Neural cell (in vitro differentiated cells): Measurements from ENCODE around the gene TBC1D16. TPM values are rescaled to one million over a fixed set of nuclear protein-coding genes. Genes with fewer than 3 reads are reported as not detected.

ENCODE experiments used
- H2AFZ ChIP-seq: fragments of 200-600, 300-800 bp; sonication (generic), shearing (Covaris generic); 2 replicates; pipeline ENCODE4 v1.6.0; 2014; ENCODE audit warnings: low read depth, mild to moderate bottlenecking, antibody characterized with exemption, low read length, moderate library complexity
- H3F3A ChIP-seq: fragments of 200-600 bp; shearing (Covaris generic); 2 replicates; pipeline ENCODE4 v1.6.1; 2016; ENCODE audit warnings: mild to moderate bottlenecking, moderate library complexity, mixed read lengths, antibody characterized with exemption, low read length; ENCODE audit not compliant: insufficient read depth, poor library complexity, severe bottlenecking
- H3K27ac ChIP-seq: fragments of 200-600, 300-800 bp; sonication (generic), shearing (Covaris generic); 2 replicates; pipeline ENCODE4 v1.5.1; 2014; ENCODE audit warnings: mild to moderate bottlenecking, low read length, moderate library complexity
- H3K27me3 ChIP-seq: fragments of 300-800, 200-600 bp; sonication (generic), shearing (Covaris generic); 2 replicates; pipeline ENCODE4 v1.6.0; 2014; ENCODE audit warnings: mild to moderate bottlenecking, low read depth, low read length, moderate library complexity; ENCODE audit not compliant: insufficient read depth
- H3K36me3 ChIP-seq: fragments of 300-800, 200-600 bp; sonication (generic), shearing (Covaris generic); 2 replicates; pipeline ENCODE4 v1.5.1; 2014; ENCODE audit warnings: mild to moderate bottlenecking, antibody characterized with exemption, low read length, moderate library complexity; ENCODE audit not compliant: insufficient read depth
- H3K4me2 ChIP-seq: fragments of 300-800, 200-600 bp; sonication (generic), shearing (Covaris generic); 2 replicates; pipeline ENCODE4 v1.6.0; 2014; ENCODE audit warnings: mild to moderate bottlenecking, low read length
- H3K4me3 ChIP-seq: fragments of 300-800, 200-600 bp; sonication (generic), shearing (Covaris generic); 2 replicates; pipeline ENCODE4 v1.5.1; 2014; ENCODE audit warnings: mild to moderate bottlenecking, low read length, moderate library complexity
- H3K79me2 ChIP-seq: fragments of 200-600 bp; shearing (Covaris generic); replicated peaks from 2 replicates; pipeline ENCODE4 v1.6.0; 2014; ENCODE audit warnings: mild to moderate bottlenecking, low read length, moderate library complexity; ENCODE audit not compliant: insufficient read depth
- H3K9ac ChIP-seq: fragments of 300-800, 200-600 bp; sonication (generic), shearing (Covaris generic); 2 replicates; pipeline ENCODE4 v1.6.1; 2016; ENCODE audit warnings: mild to moderate bottlenecking, low read length, mixed read lengths
- H3K9me2 ChIP-seq: fragments of 200-600 bp; shearing (Covaris generic); 2 replicates; pipeline ENCODE4 v1.6.1; 2016; ENCODE audit warnings: mild to moderate bottlenecking, low read length, mixed read lengths; ENCODE audit not compliant: insufficient read depth
- H3K9me3 ChIP-seq: fragments of 200-600, 300-800 bp; sonication (generic), shearing (Covaris generic); 2 replicates; pipeline ENCODE4 v1.6.1; 2016; ENCODE audit warnings: mild to moderate bottlenecking, mixed run types, low read length, moderate library complexity, mixed read lengths
- H4K20me1 ChIP-seq: fragments of 200-600 bp; shearing (Covaris generic); 2 replicates; pipeline ENCODE4 v1.6.1; 2016; ENCODE audit warnings: mild to moderate bottlenecking, mixed run types; ENCODE audit not compliant: insufficient read depth
- EP300 ChIP-seq: fragments of 450-650 bp; conservative IDR thresholded peaks from 2 replicates; pipeline ENCODE4 v1.6.1; 2014; ENCODE audit warnings: antibody characterized with exemption, mild to moderate bottlenecking, moderate library complexity; ENCODE audit not compliant: poor library complexity, severe bottlenecking
- EZH2 ChIP-seq: fragments of 200-600, 300-800 bp; shearing (Covaris generic), sonication (generic); IDR thresholded peaks from 2 replicates; pipeline ENCODE4 v1.6.1; 2014; ENCODE audit warnings: antibody characterized with exemption, low read length, borderline replicate concordance, mild to moderate bottlenecking; ENCODE audit not compliant: insufficient read depth, poor library complexity, severe bottlenecking
- MXI1 ChIP-seq: fragments of 450-650 bp; conservative IDR thresholded peaks from 2 replicates; pipeline ENCODE4 v1.6.1; 2014; ENCODE audit warnings: antibody characterized with exemption, mild to moderate bottlenecking; ENCODE audit not compliant: poor library complexity, severe bottlenecking
- POLR2AphosphoS5 ChIP-seq: IDR thresholded peaks from 2 replicates; pipeline ENCODE4 v1.6.1; 2012
- RAD21 ChIP-seq: fragments of 450-650 bp; conservative IDR thresholded peaks from 2 replicates; pipeline ENCODE4 v1.6.1; 2014; ENCODE audit warnings: antibody characterized with exemption, mild to moderate bottlenecking, moderate library complexity
- SMC3 ChIP-seq: fragments of 450-650 bp; conservative IDR thresholded peaks from 2 replicates; pipeline ENCODE4 v1.6.1; 2014; ENCODE audit warnings: antibody characterized with exemption, mild to moderate bottlenecking, moderate library complexity; ENCODE audit not compliant: poor library complexity
- TAF1 ChIP-seq: IDR thresholded peaks from 2 replicates; pipeline ENCODE4 v1.6.1; 2012; ENCODE audit warnings: low read depth
- polyA plus RNA-seq: library from polyadenylated mRNA; depleted of rRNA; stranded (reverse); fragments of >200 nt; gene quantifications from 2 replicates; pipeline ENCODE4 v1.2.3, GENCODE V29; 2014
- TF ChIP-seq, protein P1 (sequence below): IDR thresholded peaks from 2 replicates; pipeline ENCODE4 v1.6.1; 2012; ENCODE audit warnings: borderline replicate concordance
- TF ChIP-seq, protein P2 (sequence below): fragments of 450-650 bp; IDR thresholded peaks from 2 replicates; pipeline ENCODE4 v1.5.1; 2014; ENCODE audit warnings: antibody characterized with exemption, mild to moderate bottlenecking, moderate library complexity; ENCODE audit not compliant: poor library complexity, severe bottlenecking

Gene TBC1D16
- polyA plus RNA-seq, 1 donor from 2014 or later, result 19.8 TPM

DNA sequence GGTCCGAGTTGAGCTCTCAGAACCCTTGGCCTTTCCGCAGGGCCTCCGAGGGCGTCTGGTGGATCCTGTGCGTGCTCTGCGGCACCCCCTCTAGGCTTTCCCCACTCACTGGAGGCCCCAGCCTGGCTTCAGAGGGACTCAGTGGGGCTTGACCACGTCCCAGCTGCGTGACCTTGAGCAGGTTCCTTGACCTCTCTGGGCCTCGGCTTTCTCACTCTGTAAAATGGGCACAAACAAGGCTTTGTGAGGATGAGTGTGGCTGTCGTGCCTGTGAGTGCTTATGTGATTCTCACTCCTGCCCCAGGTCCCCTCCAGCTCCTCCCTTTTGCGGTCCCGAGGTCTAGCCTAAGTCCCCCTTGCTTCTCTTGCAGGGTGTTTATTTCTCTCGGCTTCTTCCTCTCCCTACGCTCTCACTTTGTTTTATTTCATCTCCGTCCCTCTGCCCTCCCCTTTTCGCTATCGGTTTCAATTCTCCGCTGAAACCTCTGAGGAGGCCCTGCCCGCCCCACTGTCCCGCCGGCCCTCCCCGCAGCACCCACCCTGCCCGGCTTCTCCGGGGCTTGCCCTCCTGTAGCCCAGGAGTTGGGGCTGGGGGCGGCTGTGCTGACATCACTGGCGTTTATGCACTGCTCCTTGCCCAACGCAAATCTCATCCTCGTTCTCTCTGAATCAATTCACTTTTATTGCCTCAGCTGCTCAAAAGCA lies 114.1 kb downstream of the TBC1D16 start:
- Histone ChIP-seq H3K79me2 (no peaks in the 10 kb centered on the region), H2AFZ (no peak overlapping the region), H3K4me2 (no peak overlapping the region), H3K36me3 (no peaks in the 10 kb centered on the region), H3K9me2 (no peaks in the 10 kb centered on the region), H3K9me3 (no peaks in the 10 kb centered on the region), H3K27me3 (no peaks in the 10 kb centered on the region), H3K4me3 (no peak overlapping the region), H3K27ac (peak overlapping the region; percentile 50), H3K9ac (peak overlapping the region; percentile 16), H3F3A (no peaks in the 10 kb centered on the region), H4K20me1 (no peaks in the 10 kb centered on the region)
- no peak for TF ChIP-seq SMC3
- TF ChIP-seq, protein P1, sequence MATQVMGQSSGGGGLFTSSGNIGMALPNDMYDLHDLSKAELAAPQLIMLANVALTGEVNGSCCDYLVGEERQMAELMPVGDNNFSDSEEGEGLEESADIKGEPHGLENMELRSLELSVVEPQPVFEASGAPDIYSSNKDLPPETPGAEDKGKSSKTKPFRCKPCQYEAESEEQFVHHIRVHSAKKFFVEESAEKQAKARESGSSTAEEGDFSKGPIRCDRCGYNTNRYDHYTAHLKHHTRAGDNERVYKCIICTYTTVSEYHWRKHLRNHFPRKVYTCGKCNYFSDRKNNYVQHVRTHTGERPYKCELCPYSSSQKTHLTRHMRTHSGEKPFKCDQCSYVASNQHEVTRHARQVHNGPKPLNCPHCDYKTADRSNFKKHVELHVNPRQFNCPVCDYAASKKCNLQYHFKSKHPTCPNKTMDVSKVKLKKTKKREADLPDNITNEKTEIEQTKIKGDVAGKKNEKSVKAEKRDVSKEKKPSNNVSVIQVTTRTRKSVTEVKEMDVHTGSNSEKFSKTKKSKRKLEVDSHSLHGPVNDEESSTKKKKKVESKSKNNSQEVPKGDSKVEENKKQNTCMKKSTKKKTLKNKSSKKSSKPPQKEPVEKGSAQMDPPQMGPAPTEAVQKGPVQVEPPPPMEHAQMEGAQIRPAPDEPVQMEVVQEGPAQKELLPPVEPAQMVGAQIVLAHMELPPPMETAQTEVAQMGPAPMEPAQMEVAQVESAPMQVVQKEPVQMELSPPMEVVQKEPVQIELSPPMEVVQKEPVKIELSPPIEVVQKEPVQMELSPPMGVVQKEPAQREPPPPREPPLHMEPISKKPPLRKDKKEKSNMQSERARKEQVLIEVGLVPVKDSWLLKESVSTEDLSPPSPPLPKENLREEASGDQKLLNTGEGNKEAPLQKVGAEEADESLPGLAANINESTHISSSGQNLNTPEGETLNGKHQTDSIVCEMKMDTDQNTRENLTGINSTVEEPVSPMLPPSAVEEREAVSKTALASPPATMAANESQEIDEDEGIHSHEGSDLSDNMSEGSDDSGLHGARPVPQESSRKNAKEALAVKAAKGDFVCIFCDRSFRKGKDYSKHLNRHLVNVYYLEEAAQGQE, result no peak
- no peak for TF ChIP-seq MXI1
- no peak for TF ChIP-seq TAF1
- TF ChIP-seq EZH2, result no peak
- TF ChIP-seq POLR2AphosphoS5, result no peak
- no peak for TF ChIP-seq EP300
- TF ChIP-seq, protein P2, sequence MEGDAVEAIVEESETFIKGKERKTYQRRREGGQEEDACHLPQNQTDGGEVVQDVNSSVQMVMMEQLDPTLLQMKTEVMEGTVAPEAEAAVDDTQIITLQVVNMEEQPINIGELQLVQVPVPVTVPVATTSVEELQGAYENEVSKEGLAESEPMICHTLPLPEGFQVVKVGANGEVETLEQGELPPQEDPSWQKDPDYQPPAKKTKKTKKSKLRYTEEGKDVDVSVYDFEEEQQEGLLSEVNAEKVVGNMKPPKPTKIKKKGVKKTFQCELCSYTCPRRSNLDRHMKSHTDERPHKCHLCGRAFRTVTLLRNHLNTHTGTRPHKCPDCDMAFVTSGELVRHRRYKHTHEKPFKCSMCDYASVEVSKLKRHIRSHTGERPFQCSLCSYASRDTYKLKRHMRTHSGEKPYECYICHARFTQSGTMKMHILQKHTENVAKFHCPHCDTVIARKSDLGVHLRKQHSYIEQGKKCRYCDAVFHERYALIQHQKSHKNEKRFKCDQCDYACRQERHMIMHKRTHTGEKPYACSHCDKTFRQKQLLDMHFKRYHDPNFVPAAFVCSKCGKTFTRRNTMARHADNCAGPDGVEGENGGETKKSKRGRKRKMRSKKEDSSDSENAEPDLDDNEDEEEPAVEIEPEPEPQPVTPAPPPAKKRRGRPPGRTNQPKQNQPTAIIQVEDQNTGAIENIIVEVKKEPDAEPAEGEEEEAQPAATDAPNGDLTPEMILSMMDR, result no peak
- TF ChIP-seq RAD21, result no peak

DNA sequence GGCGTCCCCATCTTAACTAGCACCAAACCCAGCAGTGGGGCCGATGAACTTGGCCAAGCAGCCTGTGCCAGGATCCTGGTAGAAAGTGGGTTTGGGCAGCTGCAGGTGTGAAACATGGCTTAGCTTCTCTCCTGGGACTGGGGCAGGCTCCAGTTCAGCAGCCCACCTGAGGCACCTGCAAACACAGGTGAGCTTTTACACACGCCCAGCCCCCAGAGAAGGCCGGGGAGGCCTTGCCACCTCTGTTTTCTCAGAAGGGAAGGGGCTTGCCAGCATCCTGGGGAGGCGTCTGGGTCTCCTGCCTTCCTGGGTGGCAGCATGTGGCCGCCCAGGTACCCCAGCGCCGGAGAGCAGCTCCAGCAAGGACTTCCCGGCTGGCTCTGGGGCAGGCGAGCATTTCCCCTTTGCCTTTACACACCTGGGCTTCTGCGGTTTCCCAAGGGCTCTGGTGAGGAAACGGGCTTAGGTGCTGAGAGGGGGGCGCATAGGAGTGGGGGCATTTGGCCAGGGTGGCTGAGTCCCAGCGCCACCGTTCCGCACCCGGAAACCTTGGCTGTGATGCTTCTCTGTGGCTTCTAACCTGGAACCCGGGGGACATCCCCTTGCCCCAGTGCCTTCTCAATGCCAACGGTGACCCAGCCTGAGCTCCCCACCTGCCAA lies 114.8 kb downstream of the TBC1D16 start:
- Histone ChIP-seq H3K27ac (no peak overlapping the region), H4K20me1 (no peaks in the 10 kb centered on the region), H2AFZ (no peak overlapping the region)

More for the DNA sequence above, 114.8 kb downstream of the TBC1D16 start:
- no peak for TF ChIP-seq SMC3
- Histone ChIP-seq H3K9me3 (no peaks in the 10 kb centered on the region), H3K4me2 (no peak overlapping the region), H3K27me3 (no peaks in the 10 kb centered on the region), H3K9ac (no peak overlapping the region), H3K36me3 (no peaks in the 10 kb centered on the region), H3K9me2 (no peaks in the 10 kb centered on the region), H3F3A (no peaks in the 10 kb centered on the region), H3K4me3 (no peak overlapping the region), H3K79me2 (no peaks in the 10 kb centered on the region)
